Endothelial cell of umbilical vein (primary cell): ENCODE data around the gene PCDHA10. TPM values are rescaled to one million over a fixed set of nuclear protein-coding genes. Genes with fewer than 3 reads are reported as not detected.
A peak's percentile ranks its signal among the peaks of the same experiment; 100 is the strongest.

Experiments
- BruUV-seq: library from RNA; stranded (reverse); fragments of 400-500 nt; replicated peaks from 2 replicates; lab custom pipeline; 2021; lab: Mats Ljungman, UMichigan
- CTCF ChIA-PET: fragments of 300-600, 350-600 bp; sonication (Branson Sonifier 250); formaldehyde crosslinking; loops from one replicate; lab custom pipeline; 2021; ENCODE audit warnings: antibody characterized with exemption, inconsistent platforms; lab: Charles Lee
- POLR2A ChIA-PET: fragments of 300-600, 350-600 bp; sonication (Branson Sonifier 250); formaldehyde crosslinking; loops from one replicate; lab custom pipeline; 2021; ENCODE audit warnings: antibody characterized with exemption, inconsistent platforms; lab: Charles Lee
- DNase-seq: peaks from one replicate; pipeline ENCODE4 v3.0.0-alpha.2; 2011; ENCODE audit warnings: low read depth, low spot score
- FAIRE-seq: peaks from 2 replicates; lab custom pipeline; 2011; peaks lifted over from hg19 to GRCh38; lab: Jason Lieb, UNC
- H2AFZ ChIP-seq: 2 replicates; pipeline ENCODE4 v1.6.0; 2012; ENCODE audit warnings: low read depth, low read length, control low read depth, inconsistent platforms
- H3K27ac ChIP-seq: 2 replicates; pipeline ENCODE4 v1.5.1; 2011; ENCODE audit warnings: low read depth, mild to moderate bottlenecking, control low read depth, low read length, moderate library complexity; ENCODE audit not compliant: insufficient read depth
- H3K27me3 ChIP-seq, 2 experiments: 2 replicates each; pipeline versions ENCODE4 v1.6.0 to v1.6.1; 2011; ENCODE audit warnings: low read length in 2 of 2, mixed read lengths in 1 of 2; ENCODE audit not compliant: control insufficient read depth in 2 of 2, insufficient read depth in 2 of 2
- H3K36me3 ChIP-seq, 2 experiments: 2 replicates in 1 of 2; 3 replicates in 1 of 2; pipeline ENCODE4 v1.5.1; 2011; ENCODE audit warnings: low read length in 2 of 2, mild to moderate bottlenecking in 1 of 2, moderate library complexity in 1 of 2; ENCODE audit not compliant: control insufficient read depth in 2 of 2, insufficient read depth in 2 of 2; ENCODE audit errors: extremely low read depth in 1 of 2
- H3K4me1 ChIP-seq: 3 replicates; pipeline ENCODE4 v1.5.1; 2011; ENCODE audit warnings: mild to moderate bottlenecking, low read length; ENCODE audit not compliant: control insufficient read depth, insufficient read depth; ENCODE audit errors: extremely low read depth
- H3K4me2 ChIP-seq: 2 replicates; pipeline ENCODE4 v1.6.1; 2011; ENCODE audit warnings: low read length, control low read depth, mixed read lengths; ENCODE audit not compliant: insufficient read depth
- H3K4me3 ChIP-seq, 3 experiments: fragments of 200-600 bp in 1 of 3; sonication (generic), shearing (Covaris generic) in 1 of 3; replicated peaks in 1 of 3; 2 replicates each; pipeline ENCODE4 v1.5.1; 2011 to 2016; ENCODE audit warnings: control low read depth in 3 of 3, low read length in 3 of 3, mild to moderate bottlenecking in 2 of 3, inconsistent platforms in 1 of 3, low read depth in 1 of 3, moderate library complexity in 1 of 3; ENCODE audit not compliant: insufficient read depth in 1 of 3
- H3K79me2 ChIP-seq: 2 replicates; pipeline ENCODE4 v1.6.0; 2012; ENCODE audit warnings: low read length, inconsistent platforms; ENCODE audit not compliant: control insufficient read depth, insufficient read depth
- H3K9ac ChIP-seq: replicated peaks from 2 replicates; pipeline ENCODE3; 2011; ENCODE audit warnings: low read length, control low read depth; ENCODE audit not compliant: insufficient read depth; ENCODE audit errors: extremely low read depth
- H3K9me1 ChIP-seq: replicated peaks from 3 replicates; pipeline ENCODE4 v1.6.0; 2011; ENCODE audit warnings: mild to moderate bottlenecking, low read length; ENCODE audit not compliant: control insufficient read depth, insufficient read depth; ENCODE audit errors: extremely low read depth
- H3K9me3 ChIP-seq: replicated peaks from 2 replicates; pipeline ENCODE4 v1.5.1; 2012; ENCODE audit warnings: low read length, inconsistent platforms; ENCODE audit not compliant: control insufficient read depth, insufficient read depth
- H4K20me1 ChIP-seq: replicated peaks from 2 replicates; pipeline ENCODE3; 2011; ENCODE audit warnings: mild to moderate bottlenecking, low read length; ENCODE audit not compliant: control insufficient read depth, insufficient read depth; ENCODE audit errors: extremely low read depth
- CTCF ChIP-seq, 2 donors: IDR thresholded peaks; 1 replicate in 1 of 2; 2 replicates in 1 of 2; pipeline ENCODE4 v1.5.1; 2011; ENCODE audit warnings: low read length in 2 of 2, mild to moderate bottlenecking in 2 of 2, moderate library complexity in 2 of 2, control low read depth in 1 of 2, inconsistent platforms in 1 of 2, low read depth in 1 of 2; ENCODE audit not compliant: insufficient read depth in 1 of 2; ENCODE audit errors: extremely low read depth in 1 of 2
- EZH2 ChIP-seq: IDR thresholded peaks from 2 replicates; pipeline ENCODE4 v1.6.1; 2012; ENCODE audit warnings: borderline replicate concordance, low read depth, mild to moderate bottlenecking, moderate library complexity, low read length, inconsistent platforms; ENCODE audit not compliant: severe bottlenecking
- FOS ChIP-seq: IDR thresholded peaks from 2 replicates; pipeline ENCODE4 v1.6.1; 2011; ENCODE audit warnings: mild to moderate bottlenecking, low read length, moderate library complexity, borderline replicate concordance; ENCODE audit not compliant: insufficient read depth
- GATA2 ChIP-seq: IDR thresholded peaks from 2 replicates; pipeline ENCODE4 v1.7.0; 2011; ENCODE audit warnings: low read depth, mild to moderate bottlenecking, moderate library complexity, mixed read lengths, low read length; ENCODE audit not compliant: insufficient read length, insufficient read depth
- JUN ChIP-seq: IDR thresholded peaks from 2 replicates; pipeline ENCODE4 v1.6.1; 2011; ENCODE audit warnings: borderline replicate concordance, low read depth; ENCODE audit not compliant: insufficient read length, insufficient read depth
- MAX ChIP-seq: IDR thresholded peaks from 2 replicates; pipeline ENCODE4 v1.6.1; 2011; ENCODE audit not compliant: insufficient read depth, insufficient read length
- MYC ChIP-seq: IDR thresholded peaks from one replicate; pipeline ENCODE4 v1.6.1; 2011; ENCODE audit warnings: mild to moderate bottlenecking, low read depth, low read length
- POLR2A ChIP-seq: IDR thresholded peaks from 2 replicates; pipeline ENCODE4 v1.6.1; 2012; ENCODE audit warnings: low read depth, mild to moderate bottlenecking, control low read depth, low read length
- POLR2AphosphoS5 ChIP-seq: IDR thresholded peaks from 2 replicates; pipeline ENCODE4 v1.6.1; 2012; ENCODE audit warnings: low read depth, mild to moderate bottlenecking, control low read depth, low read length, moderate library complexity; ENCODE audit not compliant: insufficient read depth
- dilution Hi-C: fragments of 300-500 bp; cut with MboI; formaldehyde crosslinking; loops from one replicate; pipeline ENCODE4 v1.15.0; 2019; ENCODE audit warnings: low sequenced_read_pairs; ENCODE audit not compliant: extremely low pct_ligation_motif_present
- intact Hi-C: fragments of 100-400 bp; cut with micrococcal nuclease; formaldehyde crosslinking; loops from one replicate; pipeline ENCODE4 v1.10.0; 2022
- polyA plus RNA-seq, 4 experiments: library from polyadenylated mRNA; depleted of rRNA in 3 of 4; stranded (reverse) in 3 of 4; unstranded in 1 of 4; fragments of >200 nt; gene quantifications; 2 replicates each; pipeline versions ENCODE4 v1.2.1 to v1.2.3, GENCODE V29; 2011 to 2012; ENCODE audit warnings: missing spikeins in 1 of 4
- total RNA-seq: library from RNA; stranded (reverse); gene quantifications from 2 replicates; pipeline ENCODE4 v1.2.3, GENCODE V29; 2021

PCDHA10 gene
- total and polyA plus RNA-seq, 2 donors (not counting 3 experiments of a cell fraction or from before 2014, with no cell fraction given): 0.11 to 0.18 TPM

DNA sequence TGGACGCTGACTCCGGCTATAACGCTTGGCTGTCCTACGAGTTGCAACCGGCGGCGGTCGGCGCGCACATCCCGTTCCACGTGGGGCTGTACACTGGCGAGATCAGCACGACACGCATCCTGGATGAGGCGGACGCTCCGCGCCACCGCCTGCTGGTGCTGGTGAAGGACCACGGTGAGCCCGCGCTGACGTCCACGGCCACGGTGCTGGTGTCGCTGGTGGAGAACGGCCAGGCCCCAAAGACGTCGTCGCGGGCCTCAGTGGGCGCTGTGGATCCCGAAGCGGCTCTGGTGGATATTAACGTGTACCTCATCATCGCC is 21.5 kb downstream of the PCDHA10 start:
- CTCF ChIA-PET: no interaction called here

DNA sequence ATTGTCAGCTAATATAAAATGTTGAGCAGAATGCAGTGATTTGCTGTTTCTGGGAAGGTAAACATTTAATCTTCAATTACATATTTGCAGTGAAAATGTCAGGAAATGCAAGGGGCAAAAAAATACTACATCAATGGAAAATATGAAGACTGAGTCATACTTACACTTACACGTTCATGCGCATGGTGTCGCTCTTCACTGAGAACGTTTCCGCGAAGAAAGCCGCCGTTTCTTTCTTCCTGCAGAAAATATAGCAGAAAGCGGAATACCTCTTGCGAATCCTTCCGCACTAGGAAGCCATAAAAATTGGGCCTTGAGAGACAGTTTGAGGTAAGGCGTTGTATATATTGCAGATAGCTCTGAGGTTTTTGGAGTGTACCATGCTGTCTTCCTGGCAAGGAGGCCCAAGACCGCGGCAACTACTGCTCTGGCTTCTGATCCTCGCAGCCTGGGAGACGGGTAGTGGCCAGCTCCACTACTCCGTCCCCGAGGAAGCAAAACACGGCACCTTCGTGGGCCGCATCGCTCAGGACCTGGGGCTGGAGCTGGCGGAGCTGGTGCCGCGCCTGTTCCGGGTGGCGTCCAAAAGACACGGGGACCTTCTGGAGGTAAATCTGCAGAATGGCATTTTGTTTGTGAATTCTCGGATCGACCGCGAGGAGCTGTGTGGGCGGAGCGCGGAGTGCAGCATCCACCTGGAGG is 26.3 kb downstream of the PCDHA10 start, which contains the start of gene PCDHA13:
PCDHA13 (plus strand) TSS at position 236 of the 702 bp plus-strand sequence; CDS start at position 381, 145 bp downstream.
- ChIA-PET CTCF (interaction anchor here (2.2 kb wide), 1 partner anchor 158 kb away, joined by 12 read pairs; no protein-coding TSS in a partner anchor), POLR2A (no interaction called here)
- intact Hi-C loops (loop anchor here (1.0 to 5.0 kb wide), 2 partner anchors 45 to 159 kb away; partner anchors contain the start of gene PCDHAC1), dilution Hi-C loops (no loop called here)
- no peak within 1 kb of the TSS for H3K9ac ChIP-seq
- DNase-seq (peak; percentile 42), FAIRE-seq (peak; percentile 60)
- H4K20me1 ChIP-seq: no peaks in the 10 kb centered on the region
- no peaks in the 10 kb centered on the region for H3K9me1 ChIP-seq
- no peaks in the 10 kb centered on the region for H3K9me3 ChIP-seq
- TF ChIP-seq MYC (no peak), FOS (no peak), EZH2 (no peak), POLR2A (no peak), POLR2AphosphoS5 (no peak), CTCF (IDR thresholded peaks at IDR 0.05; ENCODE audit: extremely low read depth in 1 of 2, insufficient read depth in 1 of 2, low read depth in 1 of 2, low read length in 2 of 2) (peak; percentile 11 to 37), MAX (no peak), GATA2 (no peak), JUN (peak; percentile 16)
- H3K36me3 ChIP-seq: no peaks in the 10 kb centered on the region
- no peaks in the 10 kb centered on the region for H3K79me2 ChIP-seq
- H3K27ac ChIP-seq: no peak within 1 kb of the TSS
- peaks cover 0 to 9% of the 10 kb centered on the region in 2 experiments for H3K27me3 ChIP-seq
- H3K4me3 ChIP-seq: no peak within 1 kb of the TSS
- no peaks in the 10 kb centered on the region for H3K4me1 ChIP-seq
- no TSS peak for BruUV-seq
- peak within 1 kb of the TSS; percentile 26 for H2AFZ ChIP-seq
- H3K4me2 ChIP-seq: no peak within 1 kb of the TSS

More for the DNA sequence above, 21.5 kb downstream of the PCDHA10 start:
- Histone ChIP-seq H3K36me3 (no peaks in the 10 kb centered on the region), H3K4me1 (no peaks in the 10 kb centered on the region), H3K79me2 (no peaks in the 10 kb centered on the region), H2AFZ (no peak overlapping the region), H3K4me3 (no peak overlapping the region), H3K9me1 (no peaks in the 10 kb centered on the region), H3K27ac (no peak overlapping the region), H3K9ac (no peak overlapping the region), H4K20me1 (no peaks in the 10 kb centered on the region), H3K27me3 (peaks cover 0 to 7% of the 10 kb centered on the region in 2 experiments), H3K9me3 (no peaks in the 10 kb centered on the region), H3K4me2 (no peak overlapping the region)
- no TSS peak for BruUV-seq
- POLR2A ChIA-PET: no interaction called here
- no peak for TF ChIP-seq EZH2
- DNase-seq (no peak), FAIRE-seq (no peak)
- dilution Hi-C loops (no loop called here), intact Hi-C loops (no loop called here)
